Measurements from ENCODE around the gene CCNA1. TPM values are rescaled to one million over a fixed set of nuclear protein-coding genes. Genes with fewer than 3 reads are reported as not detected.

CCNA1 gene
- total and polyA plus RNA-seq, 10 of the 15 experiments (the other 5 are each of a cell fraction or from before 2014, with no cell fraction given), result 0.38 to 6.0 (median 1.1) TPM

- SMC1A ChIA-PET (ENCODE audit: uncharacterized antibody, unreplicated experiment), result interaction anchor here (1.4 to 4.0 kb wide), 3 partner anchors 9 to 386 kb away, joined by 3 to 20 read pairs (median 4); no protein-coding TSS in a partner anchor
- CTCF ChIA-PET, result interaction anchor here (3.4 to 3.8 kb wide), 2 partner anchors 172 to 281 kb away, joined by 7 to 23 read pairs; no protein-coding TSS in a partner anchor
- Histone ChIP-seq H3K79me2 (ENCODE audit: control insufficient read depth, insufficient read depth, low read length) (no peaks in the 10 kb centered on the region), H3K4me1 (ENCODE audit: control insufficient read depth, insufficient read depth, low read length) (no peaks in the 10 kb centered on the region), H3K27me3 (replicated peaks in 1 of 2; ENCODE audit: control insufficient read depth in 2 of 2, insufficient read depth in 2 of 2, low read length in 1 of 2) (no peaks in the 10 kb centered on the region), H2AFZ (ENCODE audit: control insufficient read depth, low read depth, low read length) (no peak overlapping the region), H3K36me3 (ENCODE audit: control insufficient read depth in 2 of 2, insufficient read depth in 2 of 2, low read length in 1 of 2) (no peaks in the 10 kb centered on the region), H3K4me3 (no peak overlapping the region), H3K9ac (ENCODE audit: control insufficient read depth, insufficient read depth, low read length) (no peak overlapping the region), H3K9me3 (replicated peaks; ENCODE audit: control insufficient read depth, insufficient read depth, low read length) (no peaks in the 10 kb centered on the region), H3K27ac (ENCODE audit: control insufficient read depth, insufficient read depth) (no peak overlapping the region), H3K4me2 (ENCODE audit: control insufficient read depth, insufficient read depth) (no peak overlapping the region), H4K20me1 (ENCODE audit: control insufficient read depth, insufficient read depth) (no peaks in the 10 kb centered on the region)
- DNase-seq (ENCODE audit: low read depth, low spot score) (no peak), ATAC-seq (no peak), FAIRE-seq (no peak)
- 15% methylated on average over 3 of the region's 3 CpGs for WGBS (ENCODE audit: insufficient coverage, insufficient replicate concordance, low lambda C conversion rate, missing lambda C conversion rate)
- in situ Hi-C loops (cut with MboI) (no loop called here), intact Hi-C loops (cut with micrococcal nuclease; ENCODE audit: unreplicated experiment) (no loop called here)
- TF ChIP-seq ZBED1 (IDR thresholded peaks at IDR 0.05; ENCODE audit: borderline replicate concordance) (no peak), CHD1 (IDR thresholded peaks at IDR 0.05; ENCODE audit: low read depth, low read length) (no peak), ZNF207 (IDR thresholded peaks at IDR 0.05; ENCODE audit: borderline replicate concordance) (no peak), CUX1 (IDR thresholded peaks at IDR 0.05; ENCODE audit: insufficient replicate concordance, low read depth, low read length) (no peak), RAD21 (IDR thresholded peaks at IDR 0.05; ENCODE audit: insufficient read depth, low read depth, low read length) (no peak), NR2C1 (IDR thresholded peaks at IDR 0.05) (no peak), NR2F1 (conservative IDR thresholded peaks at IDR 0.05) (no peak)
- TF ChIP-seq, protein P1, sequence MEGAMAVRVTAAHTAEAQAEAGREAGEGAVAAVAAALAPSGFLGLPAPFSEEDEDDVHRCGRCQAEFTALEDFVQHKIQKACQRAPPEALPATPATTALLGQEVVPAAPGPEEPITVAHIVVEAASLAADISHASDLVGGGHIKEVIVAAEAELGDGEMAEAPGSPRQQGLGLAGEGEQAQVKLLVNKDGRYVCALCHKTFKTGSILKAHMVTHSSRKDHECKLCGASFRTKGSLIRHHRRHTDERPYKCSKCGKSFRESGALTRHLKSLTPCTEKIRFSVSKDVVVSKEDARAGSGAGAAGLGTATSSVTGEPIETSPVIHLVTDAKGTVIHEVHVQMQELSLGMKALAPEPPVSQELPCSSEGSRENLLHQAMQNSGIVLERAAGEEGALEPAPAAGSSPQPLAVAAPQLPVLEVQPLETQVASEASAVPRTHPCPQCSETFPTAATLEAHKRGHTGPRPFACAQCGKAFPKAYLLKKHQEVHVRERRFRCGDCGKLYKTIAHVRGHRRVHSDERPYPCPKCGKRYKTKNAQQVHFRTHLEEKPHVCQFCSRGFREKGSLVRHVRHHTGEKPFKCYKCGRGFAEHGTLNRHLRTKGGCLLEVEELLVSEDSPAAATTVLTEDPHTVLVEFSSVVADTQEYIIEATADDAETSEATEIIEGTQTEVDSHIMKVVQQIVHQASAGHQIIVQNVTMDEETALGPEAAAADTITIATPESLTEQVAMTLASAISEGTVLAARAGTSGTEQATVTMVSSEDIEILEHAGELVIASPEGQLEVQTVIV (IDR thresholded peaks at IDR 0.05; ENCODE audit: borderline replicate concordance, partially characterized antibody), result no peak
- POLR2A ChIA-PET, result no interaction called here
- no TSS peak for BruUV-seq (replicated peaks)
- RAD21 ChIA-PET (ENCODE audit: unreplicated experiment), result no interaction called here
Observed at GRCh38 chr13:36454987-36455386, 22.7 kb downstream of the CCNA1 start.

Measured in GM12878 (cell line).